ENCODE data around the gene RBM19.

- TF ChIP-seq POLR2AphosphoS5 (IDR thresholded peaks at IDR 0.05; ENCODE audit: low read depth) (no peak), CTCF (IDR thresholded peaks at IDR 0.05; ENCODE audit: insufficient read depth, low read length) (no peak), GABPA (IDR thresholded peaks at IDR 0.05; ENCODE audit: low read depth) (no peak), REST (IDR thresholded peaks at IDR 0.05; ENCODE audit: insufficient replicate concordance, low read depth) (no peak)
Observed at GRCh38 chr12:113962733-113963132, 3.4 kb downstream of the RBM19 start.

Measured in HL-60 (cell line).